Endothelial cell (in vitro differentiated cells): Measurements from ENCODE around the gene GPR107. TPM values are rescaled to one million over a fixed set of nuclear protein-coding genes. Genes with fewer than 3 reads are reported as not detected.

ENCODE experiments used
- DNase-seq: peaks from one replicate; pipeline ENCODE4 v3.0.0; 2021; ENCODE audit warnings: low spot score
- H3K27ac Mint-ChIP-seq: one replicate; pipeline ENCODE4 v1.8.0; 2021; ENCODE audit warnings: mixed read lengths, inconsistent platforms; ENCODE audit not compliant: unreplicated experiment
- H3K27me3 Mint-ChIP-seq: one replicate; pipeline ENCODE4 v1.8.0; 2021; ENCODE audit warnings: mild to moderate bottlenecking, moderate library complexity, mixed read lengths, inconsistent platforms; ENCODE audit not compliant: unreplicated experiment
- H3K36me3 Mint-ChIP-seq: one replicate; pipeline ENCODE4 v1.8.0; 2021; ENCODE audit warnings: mild to moderate bottlenecking, low read depth, mixed read lengths, inconsistent platforms; ENCODE audit not compliant: unreplicated experiment
- H3K4me1 Mint-ChIP-seq: one replicate; pipeline ENCODE4 v1.8.0; 2021; ENCODE audit warnings: mild to moderate bottlenecking, mixed read lengths, inconsistent platforms; ENCODE audit not compliant: unreplicated experiment
- H3K4me3 Mint-ChIP-seq: one replicate; pipeline ENCODE4 v1.8.0; 2021; ENCODE audit warnings: mild to moderate bottlenecking, mixed read lengths, inconsistent platforms; ENCODE audit not compliant: unreplicated experiment
- H3K9me3 Mint-ChIP-seq: one replicate; pipeline ENCODE4 v1.8.0; 2021; ENCODE audit warnings: mixed read lengths, inconsistent platforms; ENCODE audit not compliant: unreplicated experiment
- total RNA-seq: library from RNA; stranded (reverse); fragmentation: NEBNext Ultra II Directional; extraction: Animal tissue kit (Norgen Biotek cat#: 25700); gene quantifications from one replicate; pipeline ENCODE4 v1.2.1, GENCODE V29; 2021; ENCODE audit not compliant: unreplicated experiment
- TF ChIP-seq, protein P1 (sequence below): fragments of 200-600 bp; sonication (generic); IDR thresholded peaks from one replicate; pipeline ENCODE4 v1.5.0; 2021; ENCODE audit warnings: antibody characterized with exemption; ENCODE audit not compliant: unreplicated experiment

GPR107 gene
- total RNA-seq, 1 donor from 2014 or later: 63.5 TPM

DNA sequence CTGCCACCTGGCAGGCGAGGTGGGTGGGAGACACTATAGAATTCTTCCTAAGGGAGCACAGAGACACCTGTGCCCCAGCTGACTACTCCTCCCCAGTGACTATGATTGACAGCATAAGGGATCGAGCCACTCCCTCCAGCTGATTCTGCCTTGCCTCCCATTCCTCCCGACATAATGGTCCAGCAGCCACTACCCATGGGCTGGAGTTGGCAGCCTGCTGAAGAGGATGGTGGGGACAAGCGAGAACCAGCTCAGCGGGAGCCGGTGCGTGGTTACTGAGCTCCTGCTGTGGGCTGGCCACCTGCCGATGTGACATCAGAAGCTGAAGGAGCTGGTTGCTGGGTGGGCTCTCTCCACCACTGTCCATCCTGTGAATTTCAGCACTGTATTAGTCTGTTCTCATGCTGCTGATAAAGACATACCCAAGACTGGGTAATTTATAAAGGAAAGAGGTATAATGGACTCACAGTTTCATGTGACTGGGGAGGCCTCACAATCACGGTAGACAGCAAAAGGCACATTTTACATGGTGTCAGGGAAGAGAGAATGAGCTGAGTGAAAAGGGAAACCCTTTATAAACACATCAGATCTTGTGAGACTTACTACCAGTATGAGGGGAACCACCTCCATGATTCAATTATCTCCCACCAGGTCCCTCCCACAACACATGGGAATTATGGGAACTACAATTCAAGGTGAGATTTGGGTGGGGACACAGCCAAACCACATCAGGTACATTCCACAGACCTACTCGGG lies 106.4 kb downstream of the GPR107 start:
- Mint-ChIP-seq H3K4me3 (no peak overlapping the region), H3K36me3 (no peaks in the 10 kb centered on the region), H3K9me3 (no peaks in the 10 kb centered on the region), H3K4me1 (no peaks in the 10 kb centered on the region), H3K27me3 (peaks cover 3% of the 10 kb centered on the region), H3K27ac (no peak overlapping the region)
- TF ChIP-seq, protein P1, sequence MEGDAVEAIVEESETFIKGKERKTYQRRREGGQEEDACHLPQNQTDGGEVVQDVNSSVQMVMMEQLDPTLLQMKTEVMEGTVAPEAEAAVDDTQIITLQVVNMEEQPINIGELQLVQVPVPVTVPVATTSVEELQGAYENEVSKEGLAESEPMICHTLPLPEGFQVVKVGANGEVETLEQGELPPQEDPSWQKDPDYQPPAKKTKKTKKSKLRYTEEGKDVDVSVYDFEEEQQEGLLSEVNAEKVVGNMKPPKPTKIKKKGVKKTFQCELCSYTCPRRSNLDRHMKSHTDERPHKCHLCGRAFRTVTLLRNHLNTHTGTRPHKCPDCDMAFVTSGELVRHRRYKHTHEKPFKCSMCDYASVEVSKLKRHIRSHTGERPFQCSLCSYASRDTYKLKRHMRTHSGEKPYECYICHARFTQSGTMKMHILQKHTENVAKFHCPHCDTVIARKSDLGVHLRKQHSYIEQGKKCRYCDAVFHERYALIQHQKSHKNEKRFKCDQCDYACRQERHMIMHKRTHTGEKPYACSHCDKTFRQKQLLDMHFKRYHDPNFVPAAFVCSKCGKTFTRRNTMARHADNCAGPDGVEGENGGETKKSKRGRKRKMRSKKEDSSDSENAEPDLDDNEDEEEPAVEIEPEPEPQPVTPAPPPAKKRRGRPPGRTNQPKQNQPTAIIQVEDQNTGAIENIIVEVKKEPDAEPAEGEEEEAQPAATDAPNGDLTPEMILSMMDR: no peak
- DNase-seq: no peak

DNA sequence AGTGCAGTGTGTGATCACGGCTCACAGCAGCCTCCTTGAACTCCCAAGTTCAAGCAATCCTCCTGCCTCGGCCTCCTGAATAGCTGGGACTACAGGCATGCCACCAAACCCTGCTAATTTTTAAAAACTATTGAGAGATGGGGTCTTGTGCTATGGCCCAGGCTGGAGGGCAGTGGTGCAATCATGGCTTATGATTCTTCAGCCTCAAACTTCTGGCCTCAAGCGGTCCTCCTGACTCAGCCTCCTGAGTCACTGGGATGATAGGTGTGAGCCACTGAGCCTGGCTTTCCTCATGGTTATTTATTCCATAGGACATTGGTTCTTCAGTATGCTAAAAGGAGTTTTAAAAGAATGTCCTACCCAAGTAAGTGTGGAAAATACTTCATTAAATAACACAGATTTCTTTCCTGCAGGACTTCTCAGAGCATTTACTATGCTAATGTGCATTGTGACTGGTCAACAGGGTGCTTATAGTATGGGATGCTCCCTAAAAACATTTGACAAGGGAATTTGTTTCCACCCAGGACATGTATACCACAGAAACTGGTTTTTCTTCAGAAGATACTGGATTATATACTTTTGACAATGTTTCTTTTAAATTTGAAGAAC lies 107.3 kb downstream of the GPR107 start:
- peaks cover 3% of the 10 kb centered on the region for H3K27me3 Mint-ChIP-seq
- DNase-seq: no peak
- TF ChIP-seq, protein P1: no peak
- H3K27ac Mint-ChIP-seq: no peak overlapping the region
- no peak overlapping the region for H3K4me3 Mint-ChIP-seq
- no peaks in the 10 kb centered on the region for H3K9me3 Mint-ChIP-seq
- no peaks in the 10 kb centered on the region for H3K36me3 Mint-ChIP-seq
- H3K4me1 Mint-ChIP-seq: no peaks in the 10 kb centered on the region

DNA sequence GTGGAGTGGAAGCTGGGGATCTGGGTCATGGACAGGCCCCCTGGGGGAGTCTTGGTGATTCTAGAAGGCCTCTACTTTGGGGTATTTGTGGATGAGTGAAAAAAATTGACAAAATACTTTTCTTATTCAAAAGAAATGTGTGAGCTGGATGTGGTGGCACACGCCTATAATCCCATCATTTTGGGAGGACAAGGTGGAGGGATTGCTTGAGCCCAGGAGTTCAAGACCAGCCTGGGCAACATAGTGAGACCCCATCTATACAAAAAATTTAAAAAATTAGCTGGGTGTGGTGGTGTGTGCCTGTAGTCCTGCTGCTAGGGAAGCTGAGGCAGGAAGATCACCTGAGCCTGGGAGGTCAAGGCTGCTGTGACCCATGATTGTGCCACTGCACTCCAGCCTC lies 111.9 kb downstream of the GPR107 start:
- peaks cover 7% of the 10 kb centered on the region for H3K27me3 Mint-ChIP-seq
- no peaks in the 10 kb centered on the region for H3K9me3 Mint-ChIP-seq
- H3K27ac Mint-ChIP-seq: no peak overlapping the region
- H3K4me1 Mint-ChIP-seq: no peaks in the 10 kb centered on the region
- TF ChIP-seq, protein P1: no peak
- H3K4me3 Mint-ChIP-seq: no peak overlapping the region
- DNase-seq: no peak
- no peaks in the 10 kb centered on the region for H3K36me3 Mint-ChIP-seq

DNA sequence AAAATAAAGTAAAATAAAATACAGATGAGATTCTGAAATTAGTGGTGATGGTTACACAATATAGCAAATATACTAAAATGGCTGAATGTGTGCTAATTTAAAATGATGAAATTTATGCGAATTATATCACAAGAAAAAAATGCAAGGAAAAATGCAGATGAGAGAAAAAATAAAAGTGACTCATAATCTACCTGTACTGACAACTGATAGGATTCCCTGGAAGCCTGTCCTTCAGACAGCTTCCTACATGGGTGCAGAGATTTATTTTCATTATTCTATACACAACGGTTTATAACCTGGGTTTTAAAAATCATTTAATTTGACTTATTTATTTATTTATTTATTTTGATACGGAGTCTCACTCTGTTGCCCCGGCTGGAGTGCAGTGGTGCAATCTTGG lies 112.7 kb downstream of the GPR107 start:
- Mint-ChIP-seq H3K27me3 (peaks cover 10% of the 10 kb centered on the region), H3K9me3 (no peaks in the 10 kb centered on the region), H3K4me1 (peaks cover 2% of the 10 kb centered on the region), H3K36me3 (peaks cover 4% of the 10 kb centered on the region), H3K4me3 (no peak overlapping the region), H3K27ac (no peak overlapping the region)
- no peak for DNase-seq
- TF ChIP-seq, protein P1: no peak

DNA sequence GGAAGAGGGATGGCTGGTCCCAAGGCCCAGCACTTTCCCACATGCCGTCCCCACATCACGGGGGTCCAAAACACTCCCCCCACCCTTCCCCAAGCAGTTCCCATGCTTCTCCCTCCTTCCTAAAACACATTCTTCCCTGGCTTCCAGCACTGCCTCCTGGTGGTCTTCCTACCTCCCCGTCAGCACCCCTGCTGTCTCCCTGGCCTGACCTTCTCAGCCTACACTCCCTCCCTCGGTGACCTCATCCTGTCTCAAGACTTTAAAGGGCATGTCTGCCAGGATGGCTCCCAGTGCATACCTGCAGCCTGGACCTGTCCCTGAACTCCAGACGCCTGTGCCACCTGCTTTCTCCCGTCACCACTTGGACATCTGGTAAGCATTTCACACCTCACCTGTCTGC lies 114.2 kb downstream of the GPR107 start:
- no peaks in the 10 kb centered on the region for H3K9me3 Mint-ChIP-seq
- TF ChIP-seq, protein P1: no peak
- peaks cover 2% of the 10 kb centered on the region for H3K4me1 Mint-ChIP-seq
- no peak overlapping the region for H3K27ac Mint-ChIP-seq
- H3K4me3 Mint-ChIP-seq: no peak overlapping the region
- DNase-seq: no peak
- peaks cover 4% of the 10 kb centered on the region for H3K36me3 Mint-ChIP-seq
- H3K27me3 Mint-ChIP-seq: peaks cover 10% of the 10 kb centered on the region
